NCI-H774 (cell line): ENCODE data around the gene IMP3.

Source experiments
- DNase-seq: peaks from one replicate; lab custom pipeline; 2025; lab: John Stamatoyannopoulos, UW

Gene IMP3

GRCh38 chr15:75672646-75673425, 32.8 kb upstream of the IMP3 start:
- DNase-seq = no peak

- DNase-seq = no peak
Observed at GRCh38 chr15:75671730-75672602, 31.9 kb upstream of the IMP3 start.

GRCh38 chr15:75669879-75670212, 29.8 kb upstream of the IMP3 start:
- DNase-seq = no peak

- DNase-seq = no peak
Observed at GRCh38 chr15:75669191-75669878, 29.3 kb upstream of the IMP3 start.

GRCh38 chr15:75666823-75667501, 26.9 kb upstream of the IMP3 start:
- no peak for DNase-seq

- no peak for DNase-seq
Observed at GRCh38 chr15:75663931-75664421, 24.0 kb upstream of the IMP3 start.

- DNase-seq = no peak
Observed at GRCh38 chr15:75662823-75663519, 22.9 kb upstream of the IMP3 start.

GRCh38 chr15:75661756-75662140, 21.7 kb upstream of the IMP3 start:
- DNase-seq = no peak

GRCh38 chr15:75661100-75661755, 21.2 kb upstream of the IMP3 start:
- no peak for DNase-seq

- DNase-seq = no peak
Observed at GRCh38 chr15:75659928-75660645, 20.1 kb upstream of the IMP3 start.

GRCh38 chr15:75659141-75659771, 19.2 kb upstream of the IMP3 start:
- DNase-seq = no peak

GRCh38 chr15:75656813-75657212, 16.8 kb upstream of the IMP3 start:
- no peak for DNase-seq

- no peak for DNase-seq
Observed at GRCh38 chr15:75656331-75656730, 16.3 kb upstream of the IMP3 start.

GRCh38 chr15:75655931-75656330, 15.9 kb upstream of the IMP3 start:
- no peak for DNase-seq

GRCh38 chr15:75654201-75654907, 14.3 kb upstream of the IMP3 start:
- DNase-seq = no peak

- DNase-seq = no peak
Observed at GRCh38 chr15:75653347-75653913, 13.4 kb upstream of the IMP3 start.

GRCh38 chr15:75651810-75652543, 12.0 kb upstream of the IMP3 start:
- DNase-seq = no peak
